HepG2 (cell line): ENCODE measurements around the gene ATP1A2. TPM values are rescaled to one million over a fixed set of nuclear protein-coding genes. Genes with fewer than 3 reads are reported as not detected.

Experiments
- ATAC-seq: fragments of 200-7000 bp; cut with Tn5 transposase; 3 replicates; pipeline ENCODE4 v1.9.1; 2020; ENCODE audit warnings: mild to moderate bottlenecking, moderate library complexity
- BruUV-seq: library from RNA; stranded (reverse); fragments of 400-500 nt; replicated peaks from 2 replicates; lab custom pipeline; 2021; lab: Mats Ljungman, UMichigan
- CTCF ChIA-PET: fragments of 300-600 bp; formaldehyde crosslinking; extraction: SDS; loops from one replicate; lab custom pipeline; 2021; ENCODE audit warnings: low total read pairs, inconsistent platforms, low intra/inter-chr PET ratio; lab: Yijun Ruan, JAX
- POLR2A ChIA-PET: fragments of 350-600 bp; sonication (Branson Sonifier 250); formaldehyde crosslinking; loops from one replicate; lab custom pipeline; 2020; ENCODE audit warnings: antibody characterized with exemption, inconsistent platforms; lab: Yijun Ruan, JAX
- DNase-seq: peaks from one replicate; pipeline ENCODE4 v3.0.0-alpha.2; 2015; ENCODE audit warnings: low spot score
- FAIRE-seq: peaks from 3 replicates; lab custom pipeline; 2011; peaks lifted over from hg19 to GRCh38; lab: Jason Lieb, UNC
- H2AFZ ChIP-seq: one replicate; pipeline ENCODE4 v1.6.1; 2011; ENCODE audit warnings: low read length, inconsistent platforms
- H3K27ac ChIP-seq: fragments of 300-600 bp; 3 replicates; pipeline ENCODE4 v1.8.0; 2011; ENCODE audit warnings: mixed run types, mild to moderate bottlenecking, mixed read lengths, low read length, inconsistent platforms; ENCODE audit not compliant: insufficient read depth; ENCODE audit errors: extremely low read length
- H3K27me3 ChIP-seq, 2 experiments: fragments of 200-600 bp in 1 of 2; 2 replicates in 1 of 2; 3 replicates in 1 of 2; pipeline versions ENCODE4 v1.6.0 to v1.8.0; 2011; ENCODE audit warnings: low read length in 2 of 2, mild to moderate bottlenecking in 2 of 2, moderate library complexity in 2 of 2, inconsistent platforms in 1 of 2; ENCODE audit not compliant: insufficient read depth in 2 of 2, control insufficient read depth in 1 of 2
- H3K36me3 ChIP-seq, 2 experiments: fragments of 200-600 bp in 1 of 2; replicated peaks in 1 of 2; 2 replicates in 1 of 2; 3 replicates in 1 of 2; pipeline versions ENCODE4 v1.5.1 to v1.8.0; 2011; ENCODE audit warnings: low read length in 2 of 2, inconsistent platforms in 1 of 2; ENCODE audit not compliant: insufficient read depth in 2 of 2, control insufficient read depth in 1 of 2
- H3K4me1 ChIP-seq: 2 replicates; pipeline ENCODE4 v1.5.1; 2012; ENCODE audit warnings: low read length, inconsistent platforms; ENCODE audit not compliant: insufficient read depth
- H3K4me2 ChIP-seq: 2 replicates; pipeline ENCODE4 v1.6.0; 2011; ENCODE audit warnings: low read depth, low read length, inconsistent platforms
- H3K4me3 ChIP-seq, 3 experiments: fragments of 200-600 bp in 1 of 3; sonication (generic), shearing (Covaris generic) in 1 of 3; replicated peaks in 1 of 3; 2 replicates each; pipeline ENCODE4 v1.5.1; 2011 to 2016; ENCODE audit warnings: low read length in 3 of 3, inconsistent platforms in 2 of 3, low read depth in 2 of 3, mild to moderate bottlenecking in 2 of 3, control low read depth in 1 of 3, mixed read lengths in 1 of 3; ENCODE audit not compliant: insufficient read depth in 1 of 3
- H3K79me2 ChIP-seq: one replicate; pipeline ENCODE4 v1.6.1; 2011; ENCODE audit warnings: low read length, inconsistent platforms; ENCODE audit not compliant: insufficient read depth
- H3K9ac ChIP-seq: 2 replicates; pipeline ENCODE4 v1.6.0; 2011; ENCODE audit warnings: mild to moderate bottlenecking, low read depth, low read length, inconsistent platforms; ENCODE audit not compliant: insufficient read depth
- H3K9me3 ChIP-seq: 2 replicates; pipeline ENCODE4 v1.5.1; 2012; ENCODE audit warnings: mild to moderate bottlenecking, low read length
- H4K20me1 ChIP-seq: 2 replicates; pipeline ENCODE4 v1.6.0; 2011; ENCODE audit warnings: inconsistent platforms, mild to moderate bottlenecking, low read length, moderate library complexity; ENCODE audit not compliant: insufficient read depth
- BHLHE40 ChIP-seq: IDR thresholded peaks from 2 replicates; pipeline ENCODE4 v1.6.1; 2011; ENCODE audit warnings: low read length, improper control_type of control experiment
- ELF4 ChIP-seq: sonication (generic); formaldehyde crosslinking; IDR thresholded peaks from 2 replicates; pipeline ENCODE4 v1.5.0; 2020; ENCODE audit warnings: missing genetic modification reagents, mild to moderate bottlenecking, moderate library complexity, borderline replicate concordance
- HINFP ChIP-seq: sonication (generic); formaldehyde crosslinking; IDR thresholded peaks from 2 replicates; pipeline ENCODE4 v1.4.0; 2020; ENCODE audit warnings: low read depth, mild to moderate bottlenecking, missing genetic modification reagents
- NONO ChIP-seq, 2 experiments: fragments of 450-650 bp in 1 of 2; sonication (generic) in 1 of 2; formaldehyde crosslinking in 1 of 2; IDR thresholded peaks in 1 of 2; conservative IDR thresholded peaks in 1 of 2; 2 replicates each; pipeline versions ENCODE4 v1.6.1 to v1.8.0; 2017 to 2022; ENCODE audit warnings: mild to moderate bottlenecking in 1 of 2, missing genetic modification reagents in 1 of 2, moderate library complexity in 1 of 2
- SIX4 ChIP-seq: sonication (generic); formaldehyde crosslinking; IDR thresholded peaks from 2 replicates; pipeline ENCODE4 v1.4.0; 2020; ENCODE audit warnings: missing genetic modification reagents
- TRIM22 ChIP-seq: fragments of 450-650 bp; IDR thresholded peaks from 2 replicates; pipeline ENCODE4 v1.6.1; 2017
- ZC3H13 ChIP-seq: sonication (generic); formaldehyde crosslinking; IDR thresholded peaks from 2 replicates; pipeline ENCODE4 v1.8.1; 2023; ENCODE audit warnings: mild to moderate bottlenecking, missing genetic modification reagents, moderate library complexity
- ZFP37 ChIP-seq: sonication (generic); formaldehyde crosslinking; IDR thresholded peaks from 2 replicates; pipeline ENCODE4 v1.4.0; 2020; ENCODE audit warnings: missing genetic modification reagents, borderline replicate concordance
- ZNF562 ChIP-seq: sonication (generic); formaldehyde crosslinking; IDR thresholded peaks from 2 replicates; pipeline ENCODE4 v1.8.0; 2022; ENCODE audit warnings: missing genetic modification reagents, borderline replicate concordance
- ZNF687 ChIP-seq: sonication (generic); formaldehyde crosslinking; IDR thresholded peaks from 2 replicates; pipeline ENCODE4 v1.5.1; 2020; ENCODE audit warnings: mild to moderate bottlenecking, missing genetic modification reagents, moderate library complexity
- WGBS: methylation state at CpG from one replicate; pipeline ENCODE4 v1.1.6; 2017; ENCODE audit warnings: low lambda C conversion rate; 5-methylcytosine and 5-hydroxymethylcytosine counted together
- in situ Hi-C: cut with HindIII; loops from 2 replicates; pipeline ENCODE4 v1.10.0; 2017; ENCODE audit warnings: low pct_unique_long_range_greater_than_20kb; ENCODE audit not compliant: extremely low pct_ligation_motif_present
- intact Hi-C: fragments of 100-400 bp; cut with micrococcal nuclease; formaldehyde crosslinking; loops from one replicate; pipeline ENCODE4 v1.10.0; 2022; ENCODE audit not compliant: unreplicated experiment
- polyA plus RNA-seq, 8 experiments: library from polyadenylated mRNA; depleted of rRNA in 3 of 8; stranded (reverse) in 7 of 8; unstranded in 1 of 8; fragments of >200 nt; fragmentation: Illumina TruSeq in 4 of 8; extraction: Trizol in 4 of 8; gene quantifications; 2 replicates each; pipeline versions ENCODE4 v1.2.1 to v1.2.3, GENCODE V29; 2011 to 2016; ENCODE audit warnings: low read depth in 4 of 8, missing spikeins in 1 of 8, mixed read lengths in 1 of 8; ENCODE audit not compliant: insufficient read depth in 1 of 8
- total RNA-seq, 5 experiments: library from RNA; depleted of rRNA; stranded (reverse); fragments of >200 nt; fragmentation: Illumina TruSeq; extraction: Trizol; gene quantifications; 2 replicates each; pipeline ENCODE4 v1.2.3, GENCODE V29; 2016; ENCODE audit warnings: low read depth in 1 of 5
- TF ChIP-seq, protein P1 (sequence below): sonication (generic); formaldehyde crosslinking; IDR thresholded peaks from 2 replicates; pipeline ENCODE4 v1.5.0; 2020; ENCODE audit warnings: missing genetic modification reagents
- TF ChIP-seq, protein P2 (sequence below): IDR thresholded peaks from 2 replicates; pipeline ENCODE4 v1.6.1; 2016; ENCODE audit warnings: low read depth

Gene ATP1A2
- total and polyA plus RNA-seq, 2 of the 13 experiments (the other 11 are each of a cell fraction or from before 2014, with no cell fraction given): 0.16 TPM; not detected in 1

DNA sequence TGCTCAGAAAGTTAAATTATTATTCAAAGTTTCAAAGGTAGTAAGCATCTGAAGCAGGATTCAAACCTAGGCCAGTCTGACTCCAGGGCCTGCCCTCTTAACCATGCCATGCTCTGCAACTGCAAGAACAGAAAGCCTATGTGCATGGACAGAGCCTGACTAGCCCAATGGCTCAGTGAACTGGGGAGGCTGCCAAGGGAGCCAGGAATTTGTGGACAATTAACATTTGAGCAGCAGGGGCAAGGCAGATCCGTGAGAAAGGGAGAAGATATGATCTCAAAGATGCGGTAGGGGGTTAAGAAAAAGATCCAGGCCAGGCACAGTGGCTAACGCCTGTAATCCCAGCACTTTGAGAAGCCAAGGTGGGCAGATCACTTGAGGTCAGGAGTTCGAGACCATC lies 29.4 kb downstream of the ATP1A2 start:
- H3K4me3 ChIP-seq: no peak overlapping the region
- no peak for ATAC-seq
- ChIA-PET CTCF (no interaction called here), POLR2A (no interaction called here)
- peaks cover 0 to 4% of the 10 kb centered on the region in 2 experiments; a peak in 2 of 5 replicates for H3K27me3 ChIP-seq
- no peak for DNase-seq
- TF ChIP-seq, protein P1, sequence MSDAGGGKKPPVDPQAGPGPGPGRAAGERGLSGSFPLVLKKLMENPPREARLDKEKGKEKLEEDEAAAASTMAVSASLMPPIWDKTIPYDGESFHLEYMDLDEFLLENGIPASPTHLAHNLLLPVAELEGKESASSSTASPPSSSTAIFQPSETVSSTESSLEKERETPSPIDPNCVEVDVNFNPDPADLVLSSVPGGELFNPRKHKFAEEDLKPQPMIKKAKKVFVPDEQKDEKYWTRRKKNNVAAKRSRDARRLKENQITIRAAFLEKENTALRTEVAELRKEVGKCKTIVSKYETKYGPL (CRISPR knock-in tag): no peak
- TF ChIP-seq HINFP (no peak), TRIM22 (no peak), BHLHE40 (no peak), ZNF562 (CRISPR knock-in tag) (no peak), NONO (IDR thresholded peaks at IDR 0.05) (no peak), NONO (CRISPR knock-in tag; conservative IDR thresholded peaks at IDR 0.05) (no peak), ZNF687 (CRISPR knock-in tag) (no peak), ZFP37 (CRISPR knock-in tag) (no peak), SIX4 (CRISPR knock-in tag) (no peak), ELF4 (CRISPR knock-in tag) (no peak), ZC3H13 (no peak)
- TF ChIP-seq, protein P2, sequence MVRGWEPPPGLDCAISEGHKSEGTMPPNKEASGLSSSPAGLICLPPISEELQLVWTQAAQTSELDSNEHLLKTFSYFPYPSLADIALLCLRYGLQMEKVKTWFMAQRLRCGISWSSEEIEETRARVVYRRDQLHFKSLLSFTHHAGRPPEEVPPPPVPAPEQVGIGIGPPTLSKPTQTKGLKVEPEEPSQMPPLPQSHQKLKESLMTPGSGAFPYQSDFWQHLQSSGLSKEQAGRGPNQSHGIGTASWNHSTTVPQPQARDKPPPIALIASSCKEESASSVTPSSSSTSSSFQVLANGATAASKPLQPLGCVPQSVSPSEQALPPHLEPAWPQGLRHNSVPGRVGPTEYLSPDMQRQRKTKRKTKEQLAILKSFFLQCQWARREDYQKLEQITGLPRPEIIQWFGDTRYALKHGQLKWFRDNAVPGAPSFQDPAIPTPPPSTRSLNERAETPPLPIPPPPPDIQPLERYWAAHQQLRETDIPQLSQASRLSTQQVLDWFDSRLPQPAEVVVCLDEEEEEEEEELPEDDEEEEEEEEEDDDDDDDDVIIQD: no peak
- H3K9me3 ChIP-seq: no peaks in the 10 kb centered on the region
- intact Hi-C loops: no loop called here
- in situ Hi-C loops: no loop called here
- H3K36me3 ChIP-seq: no peaks in the 10 kb centered on the region
- WGBS: 52% methylated on average over 4 of the region's 4 CpGs
- H4K20me1 ChIP-seq: no peaks in the 10 kb centered on the region
- no peak for FAIRE-seq
- H3K79me2 ChIP-seq: no peaks in the 10 kb centered on the region
- BruUV-seq: no TSS peak
- H3K27ac ChIP-seq: no peak overlapping the region
- H3K9ac ChIP-seq: no peak overlapping the region
- peaks cover 25% of the 10 kb centered on the region for H3K4me1 ChIP-seq
- H3K4me2 ChIP-seq: no peak overlapping the region
- no peak overlapping the region for H2AFZ ChIP-seq
